GM12873 (cell line): ENCODE data around the gene NME7.

Experiments
- TF ChIP-seq, protein P1 (sequence below): IDR thresholded peaks from 2 replicates; pipeline ENCODE4 v1.5.1; 2012; ENCODE audit warnings: low read depth, mild to moderate bottlenecking, moderate library complexity, low read length, control low read depth; ENCODE audit not compliant: insufficient read depth; ENCODE audit errors: missing control alignments

NME7 gene

DNA sequence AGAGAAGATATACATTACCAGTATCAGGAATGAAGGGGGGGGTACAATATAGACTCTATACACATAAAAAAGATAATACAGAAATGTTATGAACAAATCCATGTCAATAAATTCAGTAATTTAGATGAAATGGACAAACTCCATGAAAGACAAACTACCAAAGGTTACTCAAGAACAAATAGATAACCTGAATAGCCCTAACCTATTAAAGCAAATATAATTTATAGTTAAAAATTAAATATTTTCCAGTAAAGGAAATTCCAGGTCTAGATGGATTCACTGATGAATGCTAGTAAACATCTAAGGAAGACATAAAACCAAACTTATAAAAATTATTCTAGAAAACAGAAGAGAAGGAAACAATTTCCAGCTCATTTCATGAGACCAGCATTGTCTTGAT is 13.6 kb upstream of the NME7 start:
- TF ChIP-seq, protein P1, sequence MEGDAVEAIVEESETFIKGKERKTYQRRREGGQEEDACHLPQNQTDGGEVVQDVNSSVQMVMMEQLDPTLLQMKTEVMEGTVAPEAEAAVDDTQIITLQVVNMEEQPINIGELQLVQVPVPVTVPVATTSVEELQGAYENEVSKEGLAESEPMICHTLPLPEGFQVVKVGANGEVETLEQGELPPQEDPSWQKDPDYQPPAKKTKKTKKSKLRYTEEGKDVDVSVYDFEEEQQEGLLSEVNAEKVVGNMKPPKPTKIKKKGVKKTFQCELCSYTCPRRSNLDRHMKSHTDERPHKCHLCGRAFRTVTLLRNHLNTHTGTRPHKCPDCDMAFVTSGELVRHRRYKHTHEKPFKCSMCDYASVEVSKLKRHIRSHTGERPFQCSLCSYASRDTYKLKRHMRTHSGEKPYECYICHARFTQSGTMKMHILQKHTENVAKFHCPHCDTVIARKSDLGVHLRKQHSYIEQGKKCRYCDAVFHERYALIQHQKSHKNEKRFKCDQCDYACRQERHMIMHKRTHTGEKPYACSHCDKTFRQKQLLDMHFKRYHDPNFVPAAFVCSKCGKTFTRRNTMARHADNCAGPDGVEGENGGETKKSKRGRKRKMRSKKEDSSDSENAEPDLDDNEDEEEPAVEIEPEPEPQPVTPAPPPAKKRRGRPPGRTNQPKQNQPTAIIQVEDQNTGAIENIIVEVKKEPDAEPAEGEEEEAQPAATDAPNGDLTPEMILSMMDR: no peak

DNA sequence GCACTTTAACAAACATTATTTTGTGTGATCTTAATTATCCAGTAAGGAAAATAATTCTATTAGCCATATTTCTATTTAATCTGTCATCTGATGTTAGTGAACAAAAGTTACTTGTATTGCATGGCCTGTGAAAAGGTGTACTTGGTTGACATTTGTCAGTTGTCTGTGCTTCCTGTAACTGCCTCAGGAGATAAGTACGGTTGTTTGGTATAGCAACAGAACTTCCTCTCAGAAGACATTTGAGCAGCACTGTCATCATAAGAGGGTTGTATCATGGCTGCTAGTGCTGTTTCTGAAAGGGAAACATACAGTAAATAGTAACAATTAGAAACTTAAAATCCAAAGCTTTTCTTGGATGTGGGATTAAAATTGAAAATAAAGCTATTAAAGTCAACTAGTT is 3.8 kb upstream of the NME7 start:
- TF ChIP-seq, protein P1: no peak

DNA sequence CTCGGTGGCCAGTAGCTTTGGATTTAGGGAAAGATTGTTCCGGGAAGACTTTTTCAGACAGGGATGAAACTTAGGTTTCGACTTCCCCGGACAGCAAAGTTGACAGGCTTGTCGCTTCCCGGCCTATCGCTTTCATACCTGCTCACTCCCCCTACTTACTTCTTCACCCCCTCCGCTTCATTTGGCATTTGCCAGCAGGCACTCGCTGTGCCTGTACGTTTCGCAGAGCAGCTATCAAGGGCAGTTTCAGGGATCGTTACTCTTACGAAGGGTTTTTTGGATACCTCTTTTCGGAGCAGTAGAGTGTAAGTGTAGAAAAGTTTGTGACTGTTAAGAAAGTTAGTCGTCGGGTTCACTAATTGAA is 791 bp upstream of the NME7 start:
- TF ChIP-seq, protein P1: no peak

DNA sequence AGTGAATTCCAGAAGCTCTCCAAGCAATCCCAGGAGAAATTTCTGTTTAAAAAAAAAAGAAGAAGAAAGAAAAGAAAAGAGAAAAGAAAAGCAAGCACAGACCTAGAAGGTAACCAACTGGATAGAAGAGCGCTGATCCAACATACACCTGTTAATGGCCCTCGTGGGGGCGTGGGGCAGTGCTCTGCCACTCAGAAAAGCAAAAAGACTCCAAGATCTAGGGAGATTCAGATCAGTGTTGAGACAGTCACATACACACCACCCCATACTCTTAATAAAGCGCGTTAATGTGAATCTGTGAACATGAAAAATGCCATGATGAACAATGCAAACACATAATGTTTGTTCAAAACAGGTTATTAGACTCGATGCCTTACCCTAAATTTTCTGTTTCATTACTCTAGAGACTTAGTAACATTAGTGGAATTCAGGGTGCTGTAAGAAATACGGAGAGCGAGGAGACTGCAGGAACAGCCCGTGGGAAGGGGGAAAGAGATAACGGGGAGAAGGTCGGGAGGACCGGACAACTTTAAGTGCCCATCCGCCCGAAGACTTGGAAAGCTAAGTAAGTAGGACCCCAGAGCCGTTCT is 406 bp downstream of the NME7 start:
- TF ChIP-seq, protein P1: no peak

DNA sequence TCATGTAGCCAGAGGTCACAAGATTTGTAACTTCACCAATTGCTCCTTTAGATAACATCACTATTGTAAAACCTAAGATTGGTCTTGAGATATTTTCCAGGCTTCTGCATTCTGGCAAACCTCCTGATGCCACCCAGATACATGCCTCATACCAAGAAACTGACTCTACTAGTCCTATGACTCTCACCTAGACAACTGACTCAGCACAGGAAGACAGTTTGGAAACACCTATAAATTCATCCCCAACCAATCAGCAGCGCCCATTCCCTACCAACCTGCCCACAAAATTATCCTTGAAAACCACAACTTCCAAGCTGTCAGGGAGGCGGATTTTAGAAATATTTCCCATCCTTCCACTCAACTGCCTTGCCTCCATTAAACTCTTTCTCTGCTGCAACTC is 2.6 kb downstream of the NME7 start:
- TF ChIP-seq, protein P1: no peak

DNA sequence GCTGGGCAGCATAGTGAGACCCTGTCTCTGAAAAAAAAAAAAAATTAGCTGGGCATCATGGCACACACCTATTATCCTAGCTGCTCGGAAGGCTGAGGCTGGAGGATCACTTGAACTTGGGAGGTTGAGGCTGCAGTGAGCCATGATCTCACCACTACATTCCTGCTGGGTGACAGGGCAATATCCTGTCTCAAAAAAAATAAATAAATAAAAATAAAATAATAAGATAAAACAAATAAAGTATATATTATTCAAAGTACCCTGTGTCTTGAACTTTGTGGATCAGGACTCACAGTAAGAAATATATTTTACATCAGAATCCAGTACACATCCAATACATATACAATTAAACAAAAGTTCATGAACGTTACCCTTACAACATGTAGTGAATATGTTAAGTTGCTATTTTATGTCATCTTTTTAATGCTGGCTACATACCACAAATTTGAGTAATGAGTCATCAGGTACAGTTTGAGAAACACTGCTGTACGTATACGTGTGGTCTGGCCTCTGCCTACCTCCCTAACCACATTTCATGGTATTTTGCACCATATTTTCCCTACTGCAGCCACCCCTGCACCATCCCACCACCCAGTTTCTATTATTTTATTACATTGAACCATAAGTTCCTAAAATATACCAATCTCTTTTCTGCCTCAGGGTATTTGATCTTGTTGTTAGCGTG is 4.4 kb downstream of the NME7 start:
- TF ChIP-seq, protein P1: no peak

DNA sequence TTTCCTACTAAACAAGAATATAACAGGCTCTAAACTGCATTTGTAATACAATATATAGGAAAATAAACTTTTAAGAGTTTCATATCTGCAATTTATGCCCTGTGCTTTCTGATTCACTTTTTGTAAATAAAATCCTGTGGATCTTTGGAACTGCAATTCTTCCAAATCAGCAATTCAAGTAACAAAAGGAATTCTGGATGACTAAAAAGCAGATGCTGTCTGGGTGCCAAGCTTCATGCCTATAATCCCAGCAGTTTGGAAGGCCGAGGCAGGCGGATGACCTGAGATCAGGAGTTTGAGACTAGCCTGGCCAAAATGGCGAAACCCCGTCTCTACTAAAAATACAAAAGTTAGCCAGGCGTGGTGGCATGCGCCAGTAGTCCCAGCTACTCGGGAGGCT is 6.3 kb downstream of the NME7 start:
- TF ChIP-seq, protein P1: no peak
